HL-60 (cell line): ENCODE data around the gene RTN4R.

Experiments
- DNase-seq, 2 experiments: peaks; one replicate each; pipeline ENCODE4 v3.0.0-alpha.2; 2010 to 2020; ENCODE audit warnings: low read depth in 1 of 2, low spot score in 1 of 2
- H3K27ac ChIP-seq: fragments of 250-450 bp; sonication (Bioruptor Pico); replicated peaks from 2 replicates; pipeline ENCODE4 v1.5.1; 2020; ENCODE audit warnings: mild to moderate bottlenecking, moderate library complexity
- H3K27me3 ChIP-seq: fragments of 250-450 bp; sonication (Bioruptor Pico); 2 replicates; pipeline ENCODE4 v1.5.1; 2021; ENCODE audit warnings: mild to moderate bottlenecking, moderate library complexity; ENCODE audit not compliant: insufficient read depth, poor library complexity, severe bottlenecking
- H3K4me3 ChIP-seq: replicated peaks from 2 replicates; pipeline ENCODE4 v1.5.1; 2011; ENCODE audit warnings: mild to moderate bottlenecking, control low read depth, low read length; ENCODE audit not compliant: insufficient read depth
- GABPA ChIP-seq: IDR thresholded peaks from 2 replicates; pipeline ENCODE4 v1.6.1; 2012; ENCODE audit warnings: low read depth
- POLR2AphosphoS5 ChIP-seq: IDR thresholded peaks from 2 replicates; pipeline ENCODE4 v1.6.1; 2012; ENCODE audit warnings: low read depth
- SPI1 ChIP-seq: IDR thresholded peaks from 2 replicates; pipeline ENCODE4 v1.6.1; 2012; ENCODE audit warnings: low read depth, mild to moderate bottlenecking, borderline replicate concordance
- TF ChIP-seq, protein P1 (sequence below): IDR thresholded peaks from 2 replicates; pipeline ENCODE4 v1.6.1; 2012; ENCODE audit warnings: low read depth; ENCODE audit not compliant: insufficient replicate concordance
- TF ChIP-seq, protein P2 (sequence below): IDR thresholded peaks from one replicate; pipeline ENCODE4 v1.5.1; 2011; ENCODE audit warnings: low read length, control low read depth, inconsistent platforms; ENCODE audit not compliant: insufficient read depth

RTN4R gene

DNA sequence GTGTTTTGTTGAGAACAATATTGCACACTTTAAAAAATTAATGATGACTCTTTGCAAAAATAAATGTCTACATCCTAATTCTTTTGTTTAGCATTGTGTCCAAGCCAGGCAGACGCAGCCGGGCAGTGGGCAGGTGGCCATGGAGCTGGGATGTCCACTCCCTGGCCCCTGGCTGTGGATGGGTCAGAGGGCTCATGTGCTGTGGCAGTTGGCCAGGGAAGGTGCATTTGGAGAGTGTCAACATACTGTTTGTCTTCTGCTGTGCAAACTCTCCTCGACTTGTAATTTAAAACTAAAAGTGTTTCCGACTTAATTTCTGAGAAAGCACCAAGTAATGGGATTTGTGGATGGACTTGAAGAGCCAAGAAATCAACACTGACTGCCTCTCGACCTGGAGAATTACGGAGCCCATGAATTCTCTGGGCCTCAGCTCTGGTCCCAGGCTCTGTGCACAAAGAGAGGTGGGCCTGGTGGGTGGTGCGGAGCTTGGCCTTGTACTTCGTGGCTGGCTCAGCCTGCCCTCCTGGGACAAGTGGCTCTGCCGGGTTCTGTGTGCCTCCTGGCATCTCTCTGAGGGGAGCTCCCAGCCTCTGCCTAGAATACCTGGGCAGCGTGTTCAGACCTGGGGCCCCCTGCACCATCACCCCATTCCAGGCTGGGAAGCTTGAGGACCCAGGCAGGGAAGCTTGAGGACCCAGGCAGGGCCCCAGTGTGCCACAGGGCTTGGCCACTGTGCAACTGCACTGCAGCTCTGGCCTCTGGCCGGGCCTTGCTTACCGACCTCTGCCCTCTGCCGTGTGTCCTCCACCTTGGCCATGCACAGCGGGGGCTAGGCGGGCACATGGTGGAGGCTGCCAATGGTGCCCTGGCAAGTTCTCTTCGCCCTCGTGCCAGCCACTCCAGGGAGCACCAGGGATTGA, 46.4 kb downstream of the RTN4R start:
- H3K27ac ChIP-seq = no peak overlapping the region
- no peak for TF ChIP-seq SPI1
- TF ChIP-seq, protein P1, sequence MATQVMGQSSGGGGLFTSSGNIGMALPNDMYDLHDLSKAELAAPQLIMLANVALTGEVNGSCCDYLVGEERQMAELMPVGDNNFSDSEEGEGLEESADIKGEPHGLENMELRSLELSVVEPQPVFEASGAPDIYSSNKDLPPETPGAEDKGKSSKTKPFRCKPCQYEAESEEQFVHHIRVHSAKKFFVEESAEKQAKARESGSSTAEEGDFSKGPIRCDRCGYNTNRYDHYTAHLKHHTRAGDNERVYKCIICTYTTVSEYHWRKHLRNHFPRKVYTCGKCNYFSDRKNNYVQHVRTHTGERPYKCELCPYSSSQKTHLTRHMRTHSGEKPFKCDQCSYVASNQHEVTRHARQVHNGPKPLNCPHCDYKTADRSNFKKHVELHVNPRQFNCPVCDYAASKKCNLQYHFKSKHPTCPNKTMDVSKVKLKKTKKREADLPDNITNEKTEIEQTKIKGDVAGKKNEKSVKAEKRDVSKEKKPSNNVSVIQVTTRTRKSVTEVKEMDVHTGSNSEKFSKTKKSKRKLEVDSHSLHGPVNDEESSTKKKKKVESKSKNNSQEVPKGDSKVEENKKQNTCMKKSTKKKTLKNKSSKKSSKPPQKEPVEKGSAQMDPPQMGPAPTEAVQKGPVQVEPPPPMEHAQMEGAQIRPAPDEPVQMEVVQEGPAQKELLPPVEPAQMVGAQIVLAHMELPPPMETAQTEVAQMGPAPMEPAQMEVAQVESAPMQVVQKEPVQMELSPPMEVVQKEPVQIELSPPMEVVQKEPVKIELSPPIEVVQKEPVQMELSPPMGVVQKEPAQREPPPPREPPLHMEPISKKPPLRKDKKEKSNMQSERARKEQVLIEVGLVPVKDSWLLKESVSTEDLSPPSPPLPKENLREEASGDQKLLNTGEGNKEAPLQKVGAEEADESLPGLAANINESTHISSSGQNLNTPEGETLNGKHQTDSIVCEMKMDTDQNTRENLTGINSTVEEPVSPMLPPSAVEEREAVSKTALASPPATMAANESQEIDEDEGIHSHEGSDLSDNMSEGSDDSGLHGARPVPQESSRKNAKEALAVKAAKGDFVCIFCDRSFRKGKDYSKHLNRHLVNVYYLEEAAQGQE = no peak
- no peak for TF ChIP-seq POLR2AphosphoS5
- TF ChIP-seq, protein P2, sequence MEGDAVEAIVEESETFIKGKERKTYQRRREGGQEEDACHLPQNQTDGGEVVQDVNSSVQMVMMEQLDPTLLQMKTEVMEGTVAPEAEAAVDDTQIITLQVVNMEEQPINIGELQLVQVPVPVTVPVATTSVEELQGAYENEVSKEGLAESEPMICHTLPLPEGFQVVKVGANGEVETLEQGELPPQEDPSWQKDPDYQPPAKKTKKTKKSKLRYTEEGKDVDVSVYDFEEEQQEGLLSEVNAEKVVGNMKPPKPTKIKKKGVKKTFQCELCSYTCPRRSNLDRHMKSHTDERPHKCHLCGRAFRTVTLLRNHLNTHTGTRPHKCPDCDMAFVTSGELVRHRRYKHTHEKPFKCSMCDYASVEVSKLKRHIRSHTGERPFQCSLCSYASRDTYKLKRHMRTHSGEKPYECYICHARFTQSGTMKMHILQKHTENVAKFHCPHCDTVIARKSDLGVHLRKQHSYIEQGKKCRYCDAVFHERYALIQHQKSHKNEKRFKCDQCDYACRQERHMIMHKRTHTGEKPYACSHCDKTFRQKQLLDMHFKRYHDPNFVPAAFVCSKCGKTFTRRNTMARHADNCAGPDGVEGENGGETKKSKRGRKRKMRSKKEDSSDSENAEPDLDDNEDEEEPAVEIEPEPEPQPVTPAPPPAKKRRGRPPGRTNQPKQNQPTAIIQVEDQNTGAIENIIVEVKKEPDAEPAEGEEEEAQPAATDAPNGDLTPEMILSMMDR = no peak
- no peak for TF ChIP-seq GABPA
- DNase-seq = no peak
- no peak overlapping the region for H3K4me3 ChIP-seq
- no peaks in the 10 kb centered on the region for H3K27me3 ChIP-seq

DNA sequence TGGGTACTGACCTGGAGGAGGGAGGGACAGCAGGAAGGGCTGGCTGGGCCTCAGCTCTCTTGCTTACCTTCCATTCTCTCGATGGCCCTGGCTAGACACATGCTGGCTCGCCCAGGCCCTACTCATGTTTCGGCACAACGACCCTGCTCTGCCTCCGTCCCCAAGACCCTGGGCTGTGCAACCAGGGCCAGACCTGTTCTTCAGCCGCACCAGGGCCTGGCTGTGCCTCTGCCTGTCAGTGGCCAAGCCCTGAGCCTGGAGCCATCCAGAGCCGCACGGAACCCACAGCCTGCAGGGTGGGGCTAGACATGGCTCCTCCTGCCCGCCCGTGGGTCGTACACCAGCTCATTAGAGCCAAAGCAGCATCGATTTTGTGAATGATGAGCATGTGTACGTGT, 47.5 kb downstream of the RTN4R start:
- no peak for TF ChIP-seq POLR2AphosphoS5
- TF ChIP-seq, protein P2 = no peak
- TF ChIP-seq GABPA = no peak
- TF ChIP-seq SPI1 = no peak
- TF ChIP-seq, protein P1 = no peak
- Histone ChIP-seq H3K27me3 (no peaks in the 10 kb centered on the region), H3K27ac (no peak overlapping the region), H3K4me3 (no peak overlapping the region)
- DNase-seq = no peak

DNA sequence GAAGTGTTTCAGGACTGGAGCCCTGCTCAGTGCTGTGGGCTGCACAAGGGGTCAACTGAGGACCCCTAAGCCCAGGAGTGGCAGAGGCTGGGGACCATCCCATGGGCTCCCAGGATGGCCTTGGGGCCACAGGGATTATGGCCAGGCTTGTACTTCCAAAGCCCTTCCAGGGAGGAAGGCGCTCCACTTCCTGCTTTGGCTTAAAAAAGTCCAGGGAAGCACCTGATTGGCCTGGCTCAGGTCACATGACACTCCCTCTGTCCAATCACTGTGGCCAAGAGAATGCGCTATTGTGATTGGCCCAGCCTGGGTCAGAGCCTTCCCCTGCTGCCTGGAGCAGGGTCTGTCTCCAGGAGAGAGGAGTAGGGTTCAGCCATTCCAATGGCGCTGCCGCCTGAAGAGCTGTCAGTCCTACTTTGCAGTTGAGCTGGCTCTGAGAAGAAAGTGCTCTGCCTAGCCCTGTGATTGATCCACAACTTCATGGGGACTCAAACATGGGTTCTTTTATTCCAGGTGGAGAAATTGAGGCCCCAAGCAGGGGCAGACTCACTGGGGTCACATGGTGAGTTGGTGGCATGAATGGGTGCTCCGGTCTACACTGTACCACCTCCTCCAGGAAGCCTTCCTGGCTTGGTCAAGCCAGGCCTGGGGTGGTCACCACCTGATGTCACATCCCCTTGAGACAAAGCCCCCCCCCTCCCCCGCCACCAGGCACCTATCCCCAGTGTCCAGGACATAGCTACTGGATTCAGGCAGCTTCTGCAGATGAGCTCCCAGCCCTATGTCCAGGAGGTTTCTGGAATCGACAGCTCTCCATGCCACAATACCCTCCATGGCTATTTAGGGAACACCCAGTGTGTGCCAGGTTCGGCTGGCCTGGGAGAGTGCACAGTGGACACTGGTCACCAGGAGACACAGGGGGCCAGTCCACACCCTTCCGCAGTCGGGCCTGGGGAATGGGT, 48.2 kb downstream of the RTN4R start:
- DNase-seq = no peak
- Histone ChIP-seq H3K27ac (no peak overlapping the region), H3K4me3 (no peak overlapping the region), H3K27me3 (no peaks in the 10 kb centered on the region)
- TF ChIP-seq, protein P2 = no peak
- TF ChIP-seq, protein P1 = no peak
- no peak for TF ChIP-seq SPI1
- TF ChIP-seq GABPA = no peak
- TF ChIP-seq POLR2AphosphoS5 = no peak
